GM19452 (cell line): ENCODE results near the gene TRMU.
"Not testable (repeated sequence)": the region's sequence is repeated elsewhere in the genome, so short reads cannot be mapped to it uniquely, and the experiment has no call there.

Experiments
- ATAC-seq: cut with Tn5 transposase; IDR thresholded peaks from one replicate; pipeline ENCODE4 v1.9.1; 2021; ENCODE audit not compliant: unreplicated experiment

Gene TRMU

GRCh38 chr22:46299101-46299500 lies 36.4 kb upstream of the TRMU start:
- no peak for ATAC-seq

DNA sequence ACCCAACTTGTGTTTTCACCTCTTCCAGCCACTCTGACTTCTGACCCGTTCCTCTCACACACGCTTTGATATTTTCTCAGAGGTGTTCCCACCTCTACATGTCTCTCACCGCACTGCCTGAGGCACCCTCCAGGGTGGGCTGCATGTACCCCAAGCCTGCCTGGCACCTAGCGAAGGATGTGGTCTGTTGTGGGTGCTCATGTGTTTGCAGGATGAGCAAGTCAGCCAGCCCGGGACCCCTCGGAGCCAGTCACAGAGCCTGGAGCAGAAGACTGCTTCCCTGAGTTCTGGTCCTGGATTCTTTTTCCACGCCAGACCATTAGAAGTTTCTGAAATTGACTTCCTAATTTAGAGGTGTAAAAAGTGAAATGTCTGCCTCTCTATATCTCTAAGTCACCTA lies 35.0 kb upstream of the TRMU start:
- no peak for ATAC-seq

DNA sequence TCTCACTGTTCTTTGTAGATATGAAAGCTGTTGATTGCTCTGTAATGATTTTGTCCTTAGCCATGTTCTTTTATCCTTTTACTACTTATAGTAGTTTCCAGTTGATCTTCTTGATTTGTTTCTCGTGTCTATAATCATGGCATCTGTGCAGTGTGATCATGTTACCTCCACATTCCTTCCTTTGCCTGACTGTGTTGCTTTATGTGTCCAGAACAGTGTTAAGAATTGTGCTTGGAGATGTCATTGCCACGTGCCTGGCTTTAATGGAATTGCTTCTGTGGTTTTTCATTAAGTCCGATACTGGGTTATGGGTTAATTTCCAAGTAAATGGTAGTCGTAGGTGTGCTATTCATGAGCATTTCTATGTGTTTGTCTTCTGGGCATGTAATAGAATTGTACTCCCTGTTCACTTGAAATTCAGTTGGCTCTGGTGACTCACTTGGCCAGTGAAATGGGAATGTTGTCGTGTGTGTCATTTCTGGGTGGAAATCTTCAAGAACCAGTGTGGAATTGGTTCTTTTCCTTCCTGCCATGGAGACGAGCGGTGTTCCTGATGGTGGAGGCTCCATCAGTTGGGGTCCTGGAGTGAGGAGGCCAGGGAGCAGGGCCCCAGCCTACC lies 32.1 kb upstream of the TRMU start:
- no peak for ATAC-seq

DNA sequence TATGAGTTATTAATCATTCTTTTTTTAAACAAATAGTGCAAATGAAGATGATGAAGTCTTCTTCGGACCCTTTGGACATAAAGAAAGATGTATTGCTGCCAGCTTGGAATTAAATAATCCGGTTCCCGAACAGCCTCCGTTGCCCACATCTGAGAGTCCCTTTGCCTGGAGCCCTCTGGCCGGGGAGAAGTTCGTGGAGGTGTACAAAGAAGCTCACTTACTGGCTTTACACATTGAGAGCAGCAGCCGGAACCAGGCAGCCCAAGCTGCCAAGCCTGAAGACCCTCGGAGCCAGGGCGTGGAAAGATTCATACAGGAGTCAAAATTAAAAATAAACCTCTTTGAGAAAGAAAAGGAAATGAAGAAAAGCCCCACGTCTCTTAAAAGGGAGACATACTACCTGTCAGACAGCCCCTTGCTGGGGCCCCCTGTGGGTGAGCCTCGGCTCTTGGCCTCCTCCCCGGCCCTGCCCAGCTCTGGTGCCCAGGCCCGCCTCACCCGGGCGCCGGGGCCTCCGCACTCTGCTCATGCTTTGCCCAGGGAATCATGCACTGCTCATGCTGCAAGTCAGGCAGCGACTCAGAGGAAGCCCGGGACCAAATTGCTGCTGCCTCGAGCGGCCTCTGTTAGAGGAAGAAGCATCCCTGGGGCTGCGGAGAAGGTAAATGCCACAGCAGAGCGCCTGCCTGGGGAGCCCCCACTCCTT lies 27.1 kb upstream of the TRMU start:
- ATAC-seq, result no peak

DNA sequence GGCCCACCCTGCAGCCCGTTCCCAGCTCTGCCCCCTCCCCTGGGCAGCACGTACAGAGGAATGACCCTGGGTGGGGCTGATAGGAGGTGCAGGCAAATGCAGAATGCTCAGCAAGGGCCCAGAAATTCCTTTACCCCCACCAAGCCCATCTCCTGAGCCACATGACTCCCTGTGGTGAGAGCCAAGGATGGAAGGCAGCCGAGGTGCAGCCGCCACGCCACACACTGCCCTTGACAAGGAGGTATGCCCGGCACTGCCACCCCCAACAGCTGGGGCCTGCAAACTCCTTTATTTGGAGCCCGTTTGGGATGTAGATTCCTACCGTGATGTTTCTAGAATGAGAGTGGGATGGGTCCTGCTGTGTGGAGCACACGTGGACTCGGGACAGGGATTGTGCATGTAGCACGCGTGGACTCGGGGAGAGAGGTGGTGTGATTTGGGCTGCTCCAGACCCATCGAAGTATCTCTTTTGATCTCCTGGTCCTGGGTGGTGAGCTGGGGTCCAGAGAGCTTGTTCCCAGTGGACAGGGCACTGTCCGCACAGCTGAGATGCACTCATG lies 25.9 kb upstream of the TRMU start:
- ATAC-seq, result no peak

GRCh38 chr22:46312056-46312455 lies 23.5 kb upstream of the TRMU start:
- no peak for ATAC-seq

DNA sequence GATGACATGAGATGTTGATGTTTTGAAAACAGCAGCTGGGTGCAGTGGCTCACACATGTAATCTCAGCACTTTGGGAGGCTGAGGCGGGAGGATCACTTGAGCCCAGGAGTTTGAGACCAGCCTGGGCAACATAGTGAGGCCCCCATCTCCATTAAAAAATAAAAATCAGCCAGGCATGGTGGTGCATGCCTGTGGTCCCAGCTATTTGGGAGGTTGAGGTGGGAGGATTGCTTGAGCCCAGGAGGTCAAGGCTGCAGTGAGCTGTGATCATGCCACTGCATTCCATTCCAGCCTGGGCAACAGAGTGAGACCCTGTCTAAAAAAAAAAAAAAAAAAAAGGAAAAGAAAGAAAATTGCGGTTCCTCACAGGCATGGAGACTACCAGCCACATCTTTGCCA lies 22.7 kb upstream of the TRMU start:
- ATAC-seq, result not testable (repeated sequence)

DNA sequence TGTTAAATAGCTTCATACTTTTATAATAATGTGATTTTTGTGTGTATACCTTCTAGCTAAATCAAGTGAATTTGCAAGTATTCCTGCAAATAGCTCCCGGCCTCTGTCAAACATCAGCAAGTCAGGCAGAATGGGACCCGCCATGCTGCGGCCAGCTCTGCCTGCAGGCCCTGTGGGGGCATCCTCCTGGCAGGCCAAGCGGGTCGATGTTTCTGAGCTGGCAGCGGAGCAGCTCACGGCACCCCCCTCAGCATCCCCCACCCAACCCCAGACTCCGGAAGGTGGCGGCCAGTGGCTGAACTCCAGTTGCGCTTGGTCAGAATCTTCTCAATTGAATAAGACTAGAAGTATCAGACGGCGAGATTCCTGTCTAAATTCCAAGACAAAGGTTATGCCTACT lies 19.5 kb upstream of the TRMU start:
- no peak for ATAC-seq

- no peak for ATAC-seq
Observed at GRCh38 chr22:46317646-46318045, 17.9 kb upstream of the TRMU start.

GRCh38 chr22:46318576-46318975 lies 16.9 kb upstream of the TRMU start:
- no peak for ATAC-seq

GRCh38 chr22:46319319-46319718 lies 16.2 kb upstream of the TRMU start:
- ATAC-seq, result no peak

DNA sequence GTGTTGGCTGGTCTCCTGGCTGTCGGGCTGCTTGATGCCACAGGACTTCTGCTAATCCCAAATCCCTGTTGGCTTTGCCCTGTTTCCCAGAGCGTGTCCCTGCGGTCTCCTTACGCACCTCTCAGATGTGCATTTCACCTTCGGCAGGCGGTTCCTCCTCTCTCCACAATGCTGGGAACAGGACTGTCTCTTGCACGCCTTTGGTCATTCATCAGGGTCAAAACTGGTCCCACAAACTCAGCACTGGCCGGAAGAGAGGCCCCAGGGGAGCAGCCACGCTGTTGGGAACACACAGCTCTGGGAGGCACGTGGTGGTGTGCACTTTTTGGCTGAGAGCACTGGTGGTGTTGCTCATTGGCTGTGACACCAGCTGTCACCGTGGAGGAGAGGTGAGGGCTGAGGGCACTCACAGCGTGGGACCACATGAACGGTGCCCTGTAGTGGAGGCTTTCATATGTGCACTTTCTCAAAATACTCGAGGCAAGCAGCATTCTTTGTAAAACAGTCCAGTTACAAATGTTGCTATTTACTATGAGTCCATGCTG lies 15.3 kb upstream of the TRMU start:
- no peak for ATAC-seq

- no peak for ATAC-seq
Observed at GRCh38 chr22:46320716-46321386, 14.7 kb upstream of the TRMU start.

- no peak for ATAC-seq
Observed at GRCh38 chr22:46322711-46323110, 12.8 kb upstream of the TRMU start.

DNA sequence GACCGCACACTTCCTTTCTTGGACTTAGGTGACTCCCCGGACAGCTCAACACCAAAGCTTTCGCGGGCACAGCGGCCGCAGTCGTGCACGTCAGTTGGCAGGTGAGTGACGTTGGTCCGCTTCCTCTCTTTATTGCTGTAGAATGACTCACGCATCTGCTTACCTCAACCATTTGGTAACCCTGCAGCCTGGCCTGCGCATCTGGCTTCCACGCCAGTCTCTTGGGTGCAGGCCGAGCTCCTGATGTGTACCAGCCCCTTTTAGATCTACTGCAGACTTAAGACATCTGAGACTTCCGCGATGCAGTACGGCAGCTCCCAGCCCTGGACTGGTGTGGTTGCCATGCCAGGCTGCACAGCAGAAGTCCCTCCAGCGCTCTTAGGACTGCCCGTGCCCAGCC lies 12.4 kb upstream of the TRMU start:
- ATAC-seq, result no peak

DNA sequence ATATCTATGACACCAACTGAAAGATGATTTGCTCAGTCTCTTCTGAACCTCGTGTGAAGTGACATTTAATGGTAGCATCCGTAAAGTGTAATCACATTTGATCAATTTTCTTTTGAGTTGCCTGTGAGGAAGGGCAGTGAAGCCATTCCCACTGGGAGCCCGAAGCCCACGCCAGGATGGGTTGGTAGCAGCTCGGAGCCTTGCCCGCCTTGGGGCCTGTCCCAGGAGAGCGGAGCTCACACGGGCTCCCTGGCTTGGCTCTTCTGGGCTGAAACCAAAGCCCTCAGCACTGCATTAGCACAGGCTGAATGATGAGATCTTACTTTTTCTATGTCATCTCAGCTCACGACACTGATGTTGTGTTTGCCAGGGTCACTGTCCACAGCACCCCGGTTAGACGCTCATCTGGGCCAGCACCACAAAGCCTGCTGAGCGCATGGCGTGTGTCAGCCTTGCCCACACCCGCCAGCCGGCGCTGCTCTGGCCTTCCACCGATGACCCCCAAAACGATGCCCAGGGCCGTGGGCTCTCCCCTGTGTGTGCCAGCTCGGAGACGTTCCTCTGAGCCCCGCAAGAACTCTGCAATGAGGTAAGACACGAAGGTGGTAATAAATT lies 9.3 kb upstream of the TRMU start:
- no peak for ATAC-seq

DNA sequence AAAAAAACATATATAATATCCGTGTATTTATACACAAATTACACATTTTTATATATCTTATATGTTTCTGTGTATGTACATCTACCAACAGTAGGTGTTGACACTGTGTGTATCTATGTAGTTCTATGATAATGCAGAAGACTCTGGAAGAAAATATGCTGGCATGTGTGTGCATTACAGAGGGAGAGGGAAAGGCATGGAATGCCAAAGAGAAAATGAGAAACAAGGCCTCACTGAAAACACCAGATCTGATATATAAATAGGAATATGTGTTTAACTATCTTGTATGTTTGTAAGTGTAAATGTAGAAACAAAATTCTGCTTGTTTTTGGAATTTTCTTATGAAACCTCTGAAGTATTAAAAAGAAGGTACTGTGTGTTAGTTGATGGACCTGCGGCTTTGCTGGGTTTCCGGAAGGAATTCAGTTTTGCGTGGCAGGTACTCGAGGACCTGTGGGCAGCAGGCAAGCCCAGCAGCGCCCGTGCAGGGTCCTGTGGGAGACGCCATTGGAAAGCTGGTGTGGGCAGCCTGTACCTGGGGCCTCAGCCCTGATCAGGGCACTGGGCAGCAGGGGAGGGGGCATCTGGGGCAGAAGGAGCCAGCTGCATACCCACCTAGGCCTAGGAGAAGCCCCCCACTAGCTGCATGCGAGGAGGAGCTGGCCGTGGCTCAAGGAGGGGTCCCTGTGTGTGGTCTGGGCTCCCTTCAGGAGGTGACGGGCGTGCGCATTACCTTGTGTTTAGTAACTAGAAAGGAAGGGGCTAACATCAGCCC lies 7.6 kb upstream of the TRMU start:
- ATAC-seq, result no peak

GRCh38 chr22:46328797-46329196 lies 6.7 kb upstream of the TRMU start:
- no peak for ATAC-seq

- no peak for ATAC-seq
Observed at GRCh38 chr22:46329616-46330015, 5.9 kb upstream of the TRMU start.

GRCh38 chr22:46330426-46330825 lies 5.1 kb upstream of the TRMU start:
- no peak for ATAC-seq

- ATAC-seq, result no peak
Observed at GRCh38 chr22:46331496-46331895, 4.0 kb upstream of the TRMU start.
